Femur (tissue), 1 donor: Measurements from ENCODE around the gene BLACAT1.
"Not testable (repeated sequence)": the region's sequence is repeated elsewhere in the genome, so short reads cannot be mapped to it uniquely, and the experiment has no call there.

ENCODE experiments used
- DNase-seq: peaks from one replicate; pipeline ENCODE4 v3.0.0-alpha.2; 2017

BLACAT1 gene

DNA sequence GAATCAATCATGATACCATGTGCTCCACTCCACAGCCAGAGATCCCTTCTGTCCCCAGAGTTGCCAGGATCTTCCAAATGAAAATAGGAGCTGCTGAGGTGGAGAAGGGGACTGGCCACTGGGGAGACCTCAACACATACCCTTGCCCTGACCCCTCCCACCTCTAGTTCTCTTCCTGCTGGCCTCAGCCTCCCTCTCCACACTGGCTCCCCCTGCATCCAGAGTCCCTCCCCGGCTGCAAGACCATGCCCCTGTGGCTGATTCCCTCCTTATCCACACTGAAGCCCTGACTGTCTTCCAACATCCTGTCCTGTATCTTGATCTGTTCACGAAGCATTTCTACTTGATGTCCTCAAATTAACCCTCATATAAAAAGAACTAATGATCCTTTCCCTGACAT lies 27.5 kb upstream of the BLACAT1 start:
- DNase-seq: no peak

DNA sequence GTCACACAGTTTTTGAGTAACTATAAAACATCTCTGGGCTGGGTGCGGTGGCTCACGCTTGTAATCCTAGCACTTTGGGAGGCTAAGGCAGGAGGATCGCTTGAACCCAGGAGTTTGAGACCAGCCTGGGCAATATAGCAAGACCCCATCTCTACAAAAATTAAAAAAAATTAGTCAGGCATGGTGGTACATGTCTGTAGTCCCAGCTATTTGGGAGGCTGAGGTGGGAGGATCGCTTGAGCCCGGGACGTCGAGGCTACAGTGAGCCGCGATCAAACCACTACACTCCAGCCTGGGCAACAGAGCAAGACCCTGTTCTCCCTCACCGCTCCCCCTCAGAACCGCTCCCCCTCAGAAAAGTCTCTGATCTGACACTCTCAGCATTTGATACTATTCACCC lies 26.7 kb upstream of the BLACAT1 start:
- not testable (repeated sequence) for DNase-seq

- no peak for DNase-seq
Measured at GRCh38 chr1:205481629-205482151, 25.8 kb upstream of the BLACAT1 start.

DNA sequence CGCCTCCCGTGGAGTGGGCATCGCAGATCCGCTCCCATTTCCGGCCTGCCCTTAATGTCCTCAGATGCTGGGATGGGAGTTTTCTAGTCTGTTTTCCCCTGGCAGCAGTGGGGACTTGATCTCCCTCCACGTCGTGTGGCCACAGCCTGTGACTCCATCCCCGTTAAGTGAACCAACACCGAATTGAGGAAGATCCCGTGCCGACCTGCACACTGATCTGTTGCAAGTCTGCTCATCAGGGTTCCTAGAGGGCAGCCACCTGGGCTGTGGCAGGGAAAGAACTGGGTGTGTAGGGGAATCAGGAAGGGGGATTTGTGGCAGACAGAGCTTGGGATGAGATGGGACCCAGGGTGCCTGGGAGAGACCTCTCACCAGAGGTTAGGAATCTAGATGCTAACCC lies 25.4 kb upstream of the BLACAT1 start:
- DNase-seq: no peak

- DNase-seq: no peak
Measured at GRCh38 chr1:205480349-205480985, 24.6 kb upstream of the BLACAT1 start.

GRCh38 chr1:205478985-205479384 lies 23.1 kb upstream of the BLACAT1 start:
- DNase-seq: not testable (repeated sequence)

- peak; percentile 73 for DNase-seq
Measured at GRCh38 chr1:205477759-205478247, 22.0 kb upstream of the BLACAT1 start.

DNA sequence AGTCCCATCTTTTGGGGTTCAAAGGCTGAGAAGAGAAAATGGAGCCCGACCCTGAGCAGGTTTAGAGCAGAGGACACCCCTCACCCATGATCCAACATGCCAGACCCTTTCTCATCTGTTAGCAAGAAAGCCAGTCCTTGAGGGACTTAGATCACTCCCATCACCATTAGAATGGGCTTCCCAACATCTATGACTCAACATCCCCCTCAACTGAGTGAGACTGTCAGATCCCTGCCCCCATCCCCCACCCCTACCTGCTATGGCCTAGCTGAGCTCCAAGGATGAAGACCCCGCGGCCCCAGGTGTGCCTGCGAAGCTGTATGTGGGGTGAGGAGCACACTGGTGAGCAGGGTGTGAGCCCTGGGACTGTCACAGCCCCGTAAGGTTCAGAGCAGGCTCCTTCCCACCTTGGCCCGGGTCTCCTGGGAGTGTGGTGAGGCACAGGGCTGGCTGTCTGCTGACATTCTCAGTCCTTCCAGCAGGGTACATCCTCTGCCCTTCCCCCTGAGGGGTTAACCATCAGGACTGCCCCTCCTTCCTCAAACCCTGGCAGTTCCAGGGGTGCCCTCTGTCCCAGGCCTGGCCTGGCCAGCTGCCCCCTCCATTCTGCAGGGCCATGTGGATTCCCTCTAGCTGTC lies 21.4 kb upstream of the BLACAT1 start:
- DNase-seq: no peak

GRCh38 chr1:205476648-205477047 lies 20.8 kb upstream of the BLACAT1 start:
- no peak for DNase-seq

DNA sequence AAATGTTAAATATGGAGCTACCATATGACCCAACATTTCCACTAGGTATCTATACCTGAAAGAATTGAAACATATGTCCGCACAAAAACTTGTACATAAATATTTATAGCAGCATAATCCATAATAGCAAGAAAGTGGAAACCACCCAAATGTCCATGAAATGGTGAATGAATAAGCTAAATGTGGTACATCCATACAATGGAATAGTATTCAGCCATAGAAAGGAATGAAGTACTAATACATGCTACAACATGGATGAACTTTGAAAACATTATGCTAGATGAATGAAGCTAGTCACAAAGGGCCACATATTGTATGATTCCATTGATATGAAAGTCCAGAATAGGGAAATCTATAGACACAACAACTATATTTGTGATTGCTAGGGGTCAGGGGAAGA lies 20.0 kb upstream of the BLACAT1 start:
- DNase-seq: no peak

- DNase-seq: no peak
Measured at GRCh38 chr1:205474571-205474970, 18.7 kb upstream of the BLACAT1 start.

DNA sequence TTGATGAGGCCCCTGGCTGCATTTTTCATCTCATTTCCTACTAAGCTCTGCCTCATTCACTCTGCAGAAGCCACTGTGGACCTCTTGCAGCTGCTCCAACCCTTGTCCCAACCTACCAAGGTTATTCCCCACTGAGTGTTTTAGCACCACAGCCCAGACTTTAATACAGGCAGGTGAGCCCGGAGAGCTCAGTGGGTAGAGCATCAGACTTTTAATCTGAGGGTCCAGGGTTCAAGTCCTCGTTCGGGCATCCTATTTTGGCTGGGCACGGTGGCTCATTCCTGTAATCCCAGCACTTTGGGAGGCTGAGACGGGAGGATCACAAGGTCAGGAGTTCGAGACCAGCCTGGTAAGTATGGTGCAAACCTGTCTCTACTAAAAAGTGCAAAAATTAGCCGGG lies 18.1 kb upstream of the BLACAT1 start:
- DNase-seq: no peak

DNA sequence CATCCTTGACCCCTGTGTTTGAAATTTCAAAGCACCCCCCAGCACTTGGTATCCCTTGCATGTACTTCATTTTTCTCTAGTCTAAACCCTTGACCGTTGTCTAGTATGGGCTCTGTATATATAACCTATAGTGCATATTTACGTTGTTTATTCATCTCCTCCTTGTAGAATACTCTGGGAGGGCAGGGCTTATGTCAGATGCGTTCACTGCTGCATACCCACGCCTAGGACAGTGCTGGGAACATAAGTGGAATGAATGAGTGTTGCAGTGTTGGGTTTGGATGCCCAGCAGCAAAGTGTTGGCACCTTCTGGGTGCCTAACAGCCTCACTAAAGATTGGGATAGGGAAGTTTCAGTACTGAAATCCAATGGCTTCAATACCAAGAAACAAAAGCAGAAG lies 17.6 kb upstream of the BLACAT1 start:
- DNase-seq: no peak

DNA sequence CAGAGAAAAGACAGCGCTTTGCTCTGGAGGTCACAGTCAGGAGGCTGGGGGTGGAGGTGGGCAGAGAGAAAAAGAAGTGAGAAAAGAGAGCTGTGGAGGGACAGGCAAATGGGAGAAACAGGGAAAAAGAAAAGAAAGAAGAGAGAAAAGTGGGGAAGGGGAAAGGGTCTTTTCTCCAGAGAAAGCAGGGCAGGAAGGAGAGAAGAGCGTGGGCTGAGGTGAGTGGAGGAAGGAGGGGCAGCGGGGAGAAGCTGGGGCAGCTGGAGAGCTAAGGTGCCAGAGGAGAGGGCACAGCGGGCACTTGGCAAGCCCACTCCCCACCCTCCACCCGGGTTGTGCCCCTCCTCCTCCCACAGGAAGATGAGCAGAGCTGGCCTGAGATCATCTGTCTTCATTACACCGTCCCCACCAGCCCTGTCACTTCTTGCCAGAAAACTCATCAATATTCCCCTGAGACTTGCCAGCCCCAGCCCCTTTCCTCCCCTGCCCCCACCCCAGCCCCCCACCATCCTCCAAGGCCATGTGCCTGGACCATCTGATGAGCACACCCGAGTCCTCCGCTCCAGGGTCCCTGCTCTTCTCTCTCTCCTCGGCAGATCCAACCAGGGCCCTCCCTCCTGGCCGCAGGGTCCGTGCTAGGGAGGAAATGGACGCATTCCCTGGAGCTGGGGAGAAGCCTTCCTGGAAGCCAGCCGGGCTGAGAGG lies 17.0 kb upstream of the BLACAT1 start:
- DNase-seq: no peak

GRCh38 chr1:205470131-205470530 lies 14.3 kb upstream of the BLACAT1 start:
- no peak for DNase-seq

DNA sequence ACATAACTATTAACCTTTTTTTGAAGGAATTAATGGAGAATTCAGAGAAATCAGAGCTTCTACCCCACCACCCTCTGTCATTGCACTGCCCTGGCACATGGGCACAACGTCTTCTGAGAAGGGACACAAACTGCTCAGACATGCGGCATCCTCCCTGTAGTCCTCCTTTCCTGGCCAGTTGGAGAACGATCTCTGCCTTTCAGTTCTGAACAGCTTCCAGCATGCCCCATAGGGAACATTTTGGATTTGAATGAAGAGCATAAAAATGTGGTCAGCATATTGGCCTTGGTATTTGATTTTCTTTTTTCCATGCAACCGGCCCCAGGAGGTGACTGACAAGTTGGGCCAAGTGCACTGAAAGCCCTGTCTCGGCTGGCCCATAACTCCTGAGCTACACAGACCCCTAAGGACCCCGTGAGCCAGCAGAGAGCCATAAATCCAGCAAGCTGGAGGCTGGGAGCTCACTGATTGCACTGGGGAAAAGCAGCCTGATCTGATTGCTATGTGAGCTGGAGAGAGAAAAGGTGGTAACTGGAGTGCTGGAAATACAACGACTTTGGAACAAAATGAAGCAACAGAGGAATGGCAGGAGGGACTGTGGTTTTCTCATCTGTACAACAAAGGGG lies 10.9 kb upstream of the BLACAT1 start:
- no peak for DNase-seq

- no peak for DNase-seq
Measured at GRCh38 chr1:205465392-205465791, 9.5 kb upstream of the BLACAT1 start.

GRCh38 chr1:205458777-205459566 lies 3.1 kb upstream of the BLACAT1 start:
- DNase-seq: peak; percentile 72

DNA sequence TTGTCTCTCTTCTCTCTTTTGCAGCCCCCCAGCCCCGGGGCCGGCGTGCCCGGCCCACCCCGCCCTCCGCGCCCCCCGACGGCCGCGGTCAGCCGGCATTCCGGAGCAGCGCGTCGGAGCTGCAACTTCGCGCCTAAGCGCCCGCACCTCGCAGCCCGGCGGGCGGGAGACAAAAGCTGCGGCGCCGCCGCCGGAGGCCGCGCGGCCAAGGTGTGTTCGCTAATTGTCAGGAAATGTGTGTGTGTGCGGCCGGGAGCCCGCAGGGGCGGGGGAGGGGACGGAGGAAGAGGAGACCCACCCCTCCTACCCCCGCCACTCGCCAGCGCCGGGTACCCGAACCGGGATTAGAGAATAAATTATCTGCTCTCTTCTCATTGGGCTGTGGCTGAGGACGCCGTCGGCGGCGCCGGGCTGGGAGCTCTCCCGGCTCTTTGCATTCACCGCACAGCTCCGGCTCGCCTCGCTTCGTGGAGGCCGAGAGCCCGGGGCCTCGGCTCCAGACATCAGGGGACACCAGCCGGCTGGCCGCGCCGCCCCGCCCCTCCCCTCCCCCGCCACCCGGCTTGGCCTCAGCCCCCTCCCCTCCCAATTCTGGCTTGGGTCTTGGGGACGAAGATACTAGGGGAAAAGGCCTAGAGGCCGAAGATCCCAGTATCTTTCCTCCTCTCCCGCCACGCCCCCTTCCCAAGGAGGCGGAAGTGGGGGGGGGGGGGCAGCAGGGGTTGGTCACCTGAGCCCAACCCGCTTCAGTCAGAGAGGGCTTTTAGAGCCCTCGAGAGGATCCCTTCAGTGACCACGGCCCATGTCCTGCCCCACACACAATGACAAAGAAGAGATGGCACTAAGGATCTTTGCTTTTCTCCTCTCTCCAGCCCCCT lies 1.3 kb upstream of the BLACAT1 start:
- no peak for DNase-seq

GRCh38 chr1:205456383-205456867 lies 580 bp upstream of the BLACAT1 start:
- DNase-seq: no peak

DNA sequence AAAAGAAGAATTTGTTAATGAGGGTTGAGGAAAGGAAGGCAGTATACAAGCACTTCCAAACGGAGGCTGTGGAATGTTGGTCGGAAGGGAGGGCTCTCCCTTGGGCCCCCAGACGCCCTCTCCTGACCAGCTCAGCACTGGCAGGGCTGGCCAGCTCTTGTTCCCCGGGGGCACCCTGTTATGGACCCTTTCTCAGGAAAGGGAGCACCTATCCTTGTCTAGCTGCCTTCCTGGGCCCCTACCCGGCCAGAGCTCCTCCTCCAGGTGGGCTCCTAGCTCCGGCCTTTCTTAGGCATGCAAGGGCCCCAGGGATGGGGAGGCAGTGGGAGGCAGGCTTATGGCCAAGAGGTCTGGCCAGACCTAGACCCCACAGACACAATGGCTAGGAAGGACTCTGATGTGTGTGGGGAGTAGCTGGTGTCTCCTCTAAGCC lies 926 bp downstream of the BLACAT1 start:
- DNase-seq: no peak
